SK-N-SH treated with all-trans-retinoic acid at 6 μM for 48 hours (cell line): ENCODE results near the gene HPGD.

Experiments
- ARNTL ChIP-seq: fragments of 450-650 bp; formaldehyde crosslinking; IDR thresholded peaks from 2 replicates; pipeline ENCODE4 v1.5.0; 2020; ENCODE audit warnings: low read depth, mild to moderate bottlenecking, moderate library complexity, borderline replicate concordance
- PATZ1 ChIP-seq: fragments of 250-450 bp; sonication (Bioruptor Pico); IDR thresholded peaks from 2 replicates; pipeline ENCODE4 v1.8.0; 2020; ENCODE audit warnings: mild to moderate bottlenecking, moderate library complexity, borderline replicate concordance
- PPARA ChIP-seq: fragments of 250-450 bp; sonication (Bioruptor Pico); IDR thresholded peaks from 2 replicates; pipeline ENCODE4 v1.5.0; 2020; ENCODE audit warnings: mild to moderate bottlenecking, borderline replicate concordance
- ZC3H10 ChIP-seq: fragments of 250-450 bp; sonication (Bioruptor Pico); IDR thresholded peaks from 2 replicates; pipeline ENCODE4 v1.5.1; 2021; ENCODE audit warnings: mild to moderate bottlenecking, moderate library complexity
- ZFP3 ChIP-seq: fragments of 250-450 bp; sonication (Bioruptor Pico); IDR thresholded peaks from 2 replicates; pipeline ENCODE4 v1.5.0; 2020; ENCODE audit warnings: mild to moderate bottlenecking, moderate library complexity
- ZNF70 ChIP-seq: fragments of 450-650 bp; formaldehyde crosslinking; IDR thresholded peaks from 2 replicates; pipeline ENCODE4 v1.5.0; 2020; ENCODE audit warnings: mild to moderate bottlenecking, moderate library complexity
- TF ChIP-seq, protein P1 (sequence below): fragments of 250-450 bp; sonication (Bioruptor Pico); IDR thresholded peaks from 2 replicates; pipeline ENCODE4 v1.5.1; 2020; ENCODE audit warnings: low read depth, mild to moderate bottlenecking, moderate library complexity
- TF ChIP-seq, protein P2 (sequence below): fragments of 250-450 bp; sonication (Bioruptor Pico); IDR thresholded peaks from 2 replicates; pipeline ENCODE4 v1.8.0; 2021; ENCODE audit warnings: low read depth, mild to moderate bottlenecking, moderate library complexity, borderline replicate concordance

DNA sequence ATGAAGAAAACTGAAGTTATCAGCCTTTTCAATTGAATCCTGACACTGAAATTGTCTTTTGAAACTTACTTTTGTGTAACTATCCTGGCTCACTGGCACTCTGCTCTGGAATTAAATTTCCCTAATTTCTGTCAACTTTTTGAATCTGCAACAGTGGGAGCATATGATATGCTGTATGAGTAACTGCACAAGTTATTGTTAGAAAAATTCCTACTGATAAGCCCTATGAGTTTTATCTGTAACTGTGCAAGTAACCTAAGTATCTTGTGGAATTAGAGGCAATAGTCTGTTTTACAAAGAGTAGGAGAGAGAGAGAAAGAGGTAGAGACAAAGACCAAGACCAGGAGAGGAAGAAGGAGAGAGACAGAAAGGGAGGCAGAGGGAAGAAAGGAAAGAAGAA, 9.2 kb upstream of the HPGD start:
- TF ChIP-seq ZC3H10 (CRISPR knock-in tag) = no peak
- no peak for TF ChIP-seq PPARA (CRISPR knock-in tag)
- no peak for TF ChIP-seq ZFP3 (CRISPR knock-in tag)
- TF ChIP-seq, protein P1, sequence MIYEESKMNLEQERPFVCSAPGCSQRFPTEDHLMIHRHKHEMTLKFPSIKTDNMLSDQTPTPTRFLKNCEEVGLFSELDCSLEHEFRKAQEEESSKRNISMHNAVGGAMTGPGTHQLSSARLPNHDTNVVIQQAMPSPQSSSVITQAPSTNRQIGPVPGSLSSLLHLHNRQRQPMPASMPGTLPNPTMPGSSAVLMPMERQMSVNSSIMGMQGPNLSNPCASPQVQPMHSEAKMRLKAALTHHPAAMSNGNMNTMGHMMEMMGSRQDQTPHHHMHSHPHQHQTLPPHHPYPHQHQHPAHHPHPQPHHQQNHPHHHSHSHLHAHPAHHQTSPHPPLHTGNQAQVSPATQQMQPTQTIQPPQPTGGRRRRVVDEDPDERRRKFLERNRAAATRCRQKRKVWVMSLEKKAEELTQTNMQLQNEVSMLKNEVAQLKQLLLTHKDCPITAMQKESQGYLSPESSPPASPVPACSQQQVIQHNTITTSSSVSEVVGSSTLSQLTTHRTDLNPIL (CRISPR knock-in tag) = no peak
- no peak for TF ChIP-seq PATZ1 (CRISPR knock-in tag)
- TF ChIP-seq, protein P2, sequence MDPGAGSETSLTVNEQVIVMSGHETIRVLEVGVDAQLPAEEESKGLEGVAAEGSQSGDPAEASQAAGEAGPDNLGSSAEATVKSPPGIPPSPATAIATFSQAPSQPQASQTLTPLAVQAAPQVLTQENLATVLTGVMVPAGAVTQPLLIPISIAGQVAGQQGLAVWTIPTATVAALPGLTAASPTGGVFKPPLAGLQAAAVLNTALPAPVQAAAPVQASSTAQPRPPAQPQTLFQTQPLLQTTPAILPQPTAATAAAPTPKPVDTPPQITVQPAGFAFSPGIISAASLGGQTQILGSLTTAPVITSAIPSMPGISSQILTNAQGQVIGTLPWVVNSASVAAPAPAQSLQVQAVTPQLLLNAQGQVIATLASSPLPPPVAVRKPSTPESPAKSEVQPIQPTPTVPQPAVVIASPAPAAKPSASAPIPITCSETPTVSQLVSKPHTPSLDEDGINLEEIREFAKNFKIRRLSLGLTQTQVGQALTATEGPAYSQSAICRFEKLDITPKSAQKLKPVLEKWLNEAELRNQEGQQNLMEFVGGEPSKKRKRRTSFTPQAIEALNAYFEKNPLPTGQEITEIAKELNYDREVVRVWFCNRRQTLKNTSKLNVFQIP (CRISPR knock-in tag) = no peak
- no peak for TF ChIP-seq ZNF70 (CRISPR knock-in tag)
- TF ChIP-seq ARNTL (CRISPR knock-in tag) = no peak
